MCF 10A (cell line): ENCODE results near the gene RNF214. TPM values are rescaled to one million over a fixed set of nuclear protein-coding genes. Genes with fewer than 3 reads are reported as not detected.

Source experiments
- BruUV-seq: library from RNA; stranded (reverse); fragments of 400-500 nt; replicated peaks from 2 replicates; lab custom pipeline; 2021; lab: Mats Ljungman, UMichigan
- CTCF ChIA-PET: fragments of 300-600 bp; sonication (Branson Sonifier 250); formaldehyde crosslinking; extraction: SDS; loops from one replicate; lab custom pipeline; 2021; ENCODE audit warnings: antibody characterized with exemption, inconsistent platforms; lab: Yijun Ruan, JAX
- POLR2A ChIA-PET: fragments of 300-600, 350-650 bp; sonication (Branson Sonifier 250); formaldehyde crosslinking; extraction: SDS; loops from one replicate; lab custom pipeline; 2020; ENCODE audit warnings: antibody characterized with exemption, inconsistent platforms; lab: Yijun Ruan, JAX
- DNase-seq: peaks from one replicate; pipeline ENCODE4 v3.0.0-alpha.2; 2018; ENCODE audit not compliant: unreplicated experiment
- H3K27ac Mint-ChIP-seq: one replicate; pipeline ENCODE4 v1.8.0; 2022; ENCODE audit warnings: mild to moderate bottlenecking, low read depth, mixed read lengths; ENCODE audit not compliant: unreplicated experiment
- H3K27me3 Mint-ChIP-seq: one replicate; pipeline ENCODE4 v1.8.0; 2022; ENCODE audit warnings: mixed read lengths; ENCODE audit not compliant: insufficient read depth, unreplicated experiment
- H3K36me3 Mint-ChIP-seq: one replicate; pipeline ENCODE4 v1.8.0; 2022; ENCODE audit warnings: mild to moderate bottlenecking, moderate library complexity, mixed read lengths; ENCODE audit not compliant: insufficient read depth, unreplicated experiment
- H3K4me1 Mint-ChIP-seq: one replicate; pipeline ENCODE4 v1.8.0; 2022; ENCODE audit warnings: mixed read lengths; ENCODE audit not compliant: insufficient read depth, unreplicated experiment
- H3K4me3 Mint-ChIP-seq: one replicate; pipeline ENCODE4 v1.8.0; 2022; ENCODE audit warnings: mild to moderate bottlenecking, moderate library complexity, mixed read lengths; ENCODE audit not compliant: unreplicated experiment
- H3K9me3 Mint-ChIP-seq: one replicate; pipeline ENCODE4 v1.8.0; 2022; ENCODE audit warnings: mixed read lengths; ENCODE audit not compliant: unreplicated experiment
- CTCF ChIP-seq: fragments of 200-600 bp; IDR thresholded peaks from one replicate; pipeline ENCODE4 v1.8.0; 2022; ENCODE audit warnings: antibody characterized with exemption, mild to moderate bottlenecking; ENCODE audit not compliant: unreplicated experiment
- intact Hi-C: fragments of 100-400 bp; cut with micrococcal nuclease; formaldehyde crosslinking; loops from 2 replicates; pipeline ENCODE4 v1.14.1; 2022
- total RNA-seq: library from RNA; stranded (reverse); gene quantifications from 2 replicates; pipeline ENCODE4 v1.2.3, GENCODE V29; 2022

Gene RNF214
- total RNA-seq, 1 experiment from 2014 or later, result 23.3 TPM

GRCh38 chr11:117303101-117303500, 70.6 kb downstream of the RNF214 start:
- DNase-seq, result no peak
- peaks cover 6% of the 10 kb centered on the region for H3K4me1 Mint-ChIP-seq
- no peaks in the 10 kb centered on the region for H3K27me3 Mint-ChIP-seq
- TF ChIP-seq CTCF, result no peak
- no TSS peak for BruUV-seq
- no peaks in the 10 kb centered on the region for H3K9me3 Mint-ChIP-seq
- ChIA-PET POLR2A (no interaction called here), CTCF (interaction anchor here (0.9 kb wide), 1 partner anchor 17 kb away, joined by 3 read pairs; no protein-coding TSS in a partner anchor)
- H3K4me3 Mint-ChIP-seq, result no peak overlapping the region
- intact Hi-C loops, result no loop called here
- H3K27ac Mint-ChIP-seq, result no peak overlapping the region
- peaks cover 9% of the 10 kb centered on the region for H3K36me3 Mint-ChIP-seq

- Mint-ChIP-seq H3K27ac (no peak overlapping the region), H3K27me3 (no peaks in the 10 kb centered on the region), H3K4me1 (peaks cover 6% of the 10 kb centered on the region), H3K4me3 (no peak overlapping the region), H3K36me3 (peaks cover 9% of the 10 kb centered on the region), H3K9me3 (no peaks in the 10 kb centered on the region)
- BruUV-seq, result no TSS peak
- ChIA-PET CTCF (interaction anchor here (0.6 to 0.9 kb wide), 2 partner anchors 18 to 1122 kb away, joined by 3 to 4 read pairs; no protein-coding TSS in a partner anchor), POLR2A (no interaction called here)
- no peak for TF ChIP-seq CTCF
- intact Hi-C loops, result no loop called here
- DNase-seq, result no peak
Measured at GRCh38 chr11:117303646-117304315, 71.3 kb downstream of the RNF214 start.

- CTCF ChIA-PET, result interaction anchor here (0.7 kb wide), 2 partner anchors 19 to 29 kb away, joined by 3 to 4 read pairs; no protein-coding TSS in a partner anchor
- no TSS peak for BruUV-seq
- H3K4me3 Mint-ChIP-seq, result no peak overlapping the region
- DNase-seq, result no peak
- H3K27me3 Mint-ChIP-seq, result no peaks in the 10 kb centered on the region
- POLR2A ChIA-PET, result interaction anchor here (1.3 kb wide), 1 partner anchor 9 kb away, joined by 3 read pairs; no protein-coding TSS in a partner anchor
- peaks cover 9% of the 10 kb centered on the region for H3K36me3 Mint-ChIP-seq
- intact Hi-C loops, result no loop called here
- no peaks in the 10 kb centered on the region for H3K9me3 Mint-ChIP-seq
- peaks cover 6% of the 10 kb centered on the region for H3K4me1 Mint-ChIP-seq
- no peak overlapping the region for H3K27ac Mint-ChIP-seq
- no peak for TF ChIP-seq CTCF
Measured at GRCh38 chr11:117305145-117305544, 72.7 kb downstream of the RNF214 start.

GRCh38 chr11:117309310-117309709, 76.8 kb downstream of the RNF214 start:
- no peak for DNase-seq
- intact Hi-C loops, result no loop called here
- Mint-ChIP-seq H3K27me3 (no peaks in the 10 kb centered on the region), H3K27ac (no peak overlapping the region), H3K4me3 (no peak overlapping the region), H3K4me1 (no peaks in the 10 kb centered on the region), H3K9me3 (no peaks in the 10 kb centered on the region), H3K36me3 (peaks cover 5% of the 10 kb centered on the region)
- CTCF ChIA-PET, result interaction anchor here (0.7 kb wide), 1 partner anchor 391 kb away, joined by 3 read pairs; no protein-coding TSS in a partner anchor
- POLR2A ChIA-PET, result interaction anchor here (1.4 kb wide), 1 partner anchor 11 kb away, joined by 3 read pairs; no protein-coding TSS in a partner anchor
- BruUV-seq, result no TSS peak
- TF ChIP-seq CTCF, result no peak
